ENCODE data around the gene MRPS9.

MRPS9 gene

GRCh38 chr2:105037572-105038382, at the start of gene MRPS9:
Gene MRPS9 (plus strand): TSS chr2:105038069. CDS start chr2:105038093, 24 bp downstream.
- peak; percentile 98 for DNase-seq (ENCODE audit: low spot score)

DNA sequence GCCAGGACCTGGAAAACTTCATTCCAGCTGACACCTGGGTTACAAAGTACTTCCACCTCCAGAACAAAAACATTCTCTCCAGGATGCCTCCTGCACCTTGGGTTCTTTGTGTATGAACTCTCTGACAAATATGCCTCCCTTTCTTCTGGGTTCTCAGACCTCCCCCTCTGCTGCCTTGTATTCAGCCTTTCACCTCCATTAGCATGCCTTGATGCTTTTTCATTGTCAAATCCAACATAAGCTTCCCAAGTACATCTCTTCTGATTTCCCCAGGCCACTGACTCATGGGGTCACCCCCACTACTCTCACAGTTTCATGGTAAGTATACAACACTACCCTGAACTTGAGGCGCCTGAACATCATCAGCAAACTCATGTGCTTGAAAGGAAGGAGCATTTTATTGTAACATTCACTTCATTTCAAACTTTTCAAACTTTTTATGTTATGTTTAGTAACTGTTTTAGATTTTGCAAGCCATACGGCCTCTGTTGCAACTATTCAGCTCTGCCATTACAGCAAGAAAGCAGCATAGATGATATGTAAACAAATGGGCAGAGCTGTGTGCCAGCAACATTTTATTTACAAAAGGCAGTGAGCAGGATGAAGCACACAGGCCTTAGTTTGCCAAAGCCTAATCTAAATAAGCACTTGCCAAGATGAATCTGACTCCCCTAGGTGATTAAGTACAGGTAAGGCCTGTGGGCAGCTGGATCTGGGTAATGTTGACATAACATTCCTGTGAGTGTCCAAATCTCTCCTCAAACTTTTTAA, 32.5 kb upstream of the MRPS9 start:
- DNase-seq (ENCODE audit: low spot score): no peak

- DNase-seq (ENCODE audit: low spot score): no peak
These were observed 30.5 kb upstream of the MRPS9 start for GRCh38 chr2:105007367-105007766.

DNA sequence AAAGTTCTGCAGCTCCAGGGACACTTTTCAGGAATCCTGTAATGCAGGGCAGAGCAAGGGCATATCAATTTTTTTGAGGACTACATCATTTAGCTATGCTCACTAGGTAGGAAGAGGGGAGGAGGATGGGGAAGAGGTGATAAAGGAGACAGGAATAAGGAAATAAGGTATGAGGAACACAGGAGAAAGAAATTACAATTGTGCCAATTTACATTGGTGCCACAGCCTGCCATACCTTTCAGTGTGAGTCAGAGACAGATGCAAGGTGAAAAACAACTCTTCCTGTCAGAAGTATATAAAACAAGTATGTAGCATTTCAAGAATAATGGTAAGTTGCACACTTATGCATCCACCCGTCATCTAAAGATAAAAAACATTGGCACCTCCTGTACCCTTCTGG, 5.4 kb upstream of the MRPS9 start:
- no peak for DNase-seq (ENCODE audit: low spot score)

DNA sequence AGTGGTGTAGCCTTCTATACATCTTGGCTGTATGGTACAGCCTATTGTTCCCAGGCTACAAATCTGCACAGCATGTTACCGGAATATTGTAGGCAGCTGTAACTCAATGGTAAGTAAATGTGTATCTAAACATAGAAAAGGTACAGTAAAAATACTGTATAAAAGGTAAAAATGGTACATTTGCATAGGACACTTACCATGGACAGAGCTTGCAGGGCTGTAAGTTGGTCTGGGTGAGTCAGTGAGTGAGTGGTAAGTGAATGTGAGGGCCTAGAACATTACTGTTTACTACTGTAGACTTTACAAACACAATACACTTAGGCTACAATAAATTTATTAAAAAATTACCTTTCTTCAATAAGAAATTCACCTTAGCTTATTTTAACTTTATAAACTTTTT, 3.7 kb upstream of the MRPS9 start:
- DNase-seq (ENCODE audit: low spot score): no peak

DNA sequence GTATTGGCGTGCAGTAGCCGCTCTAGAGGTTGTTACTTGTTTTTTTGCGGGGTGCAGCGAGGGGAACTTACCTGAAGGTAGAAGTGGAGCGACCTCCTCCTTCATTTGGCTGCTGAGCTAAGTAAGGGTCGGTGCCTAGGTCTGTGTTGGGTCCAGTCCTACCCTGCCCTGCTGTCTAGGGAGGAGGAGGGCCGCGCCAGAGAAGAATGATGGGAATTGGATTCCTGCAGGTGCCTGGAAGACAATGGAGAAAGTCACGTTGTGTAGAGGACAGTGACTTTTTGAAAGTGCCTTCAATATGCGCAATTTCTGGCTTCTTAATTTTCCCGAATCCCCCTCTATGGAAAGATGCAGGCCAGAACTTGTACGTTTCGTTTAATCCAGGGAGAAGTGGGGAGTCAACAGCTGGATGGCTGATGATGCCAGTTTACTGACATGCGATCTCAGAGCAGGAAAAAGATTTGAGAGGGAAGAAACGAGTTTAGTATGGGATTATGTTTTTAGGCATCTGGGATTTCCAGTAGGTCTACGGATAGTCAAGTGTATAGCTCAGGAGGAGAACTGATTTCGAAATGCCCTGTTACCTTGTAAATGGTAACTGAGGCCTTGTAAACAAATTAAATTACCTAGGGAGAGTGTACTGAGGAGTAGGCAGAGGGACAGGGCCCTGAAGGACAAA, 653 bp downstream of the MRPS9 start:
- DNase-seq (ENCODE audit: low spot score): no peak

GRCh38 chr2:105039559-105039958, 1.7 kb downstream of the MRPS9 start:
- no peak for DNase-seq (ENCODE audit: low spot score)

DNA sequence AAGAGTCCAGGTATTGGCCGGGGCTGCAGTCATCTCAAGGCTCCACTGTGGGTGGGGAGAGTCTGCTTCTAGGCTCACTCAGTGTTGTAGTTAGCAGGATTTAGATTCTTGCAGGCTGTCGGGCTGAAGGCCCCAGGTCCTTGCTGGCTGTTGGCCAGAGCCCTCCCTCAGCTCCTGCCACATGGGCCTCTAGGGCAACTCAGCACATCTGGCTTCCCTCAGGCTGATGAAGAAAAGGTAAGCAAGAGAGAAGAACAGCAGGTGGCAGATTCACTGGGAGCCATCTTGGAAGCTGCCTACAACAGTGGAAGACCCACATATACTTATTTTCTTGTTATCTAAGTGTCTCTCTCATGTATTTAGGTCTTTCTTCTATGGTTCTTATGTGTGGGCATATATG, 4.3 kb downstream of the MRPS9 start:
- peak; percentile 55 for DNase-seq (ENCODE audit: low spot score)

DNA sequence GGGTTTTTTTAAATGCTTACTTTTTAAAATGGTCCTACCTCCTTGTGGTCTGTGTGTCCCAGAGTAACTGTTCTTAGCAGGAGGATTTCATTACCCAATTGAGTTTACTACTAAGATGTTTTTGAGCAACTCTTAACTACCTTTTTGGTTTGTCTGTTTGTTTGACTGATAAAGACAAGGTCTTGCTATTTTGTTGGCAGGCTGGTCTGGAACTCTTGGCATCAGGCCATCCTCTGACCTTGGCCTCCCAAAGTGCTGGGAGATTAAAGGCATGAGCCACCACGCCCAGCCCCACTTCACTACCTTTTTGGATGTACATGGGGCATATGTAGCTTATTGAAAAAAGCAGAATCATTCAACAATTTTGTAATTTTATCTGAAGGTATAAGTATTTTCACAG, 14.9 kb downstream of the MRPS9 start:
- DNase-seq (ENCODE audit: low spot score): peak; percentile 91

GRCh38 chr2:105055613-105056012, 17.7 kb downstream of the MRPS9 start:
- no peak for DNase-seq (ENCODE audit: low spot score)

GRCh38 chr2:105056245-105056644, 18.4 kb downstream of the MRPS9 start:
- no peak for DNase-seq (ENCODE audit: low spot score)

GRCh38 chr2:105057005-105057404, 19.1 kb downstream of the MRPS9 start:
- DNase-seq (ENCODE audit: low spot score): no peak

GRCh38 chr2:105061560-105061959, 23.7 kb downstream of the MRPS9 start:
- no peak for DNase-seq (ENCODE audit: low spot score)

GRCh38 chr2:105062158-105062557, 24.3 kb downstream of the MRPS9 start:
- peak; percentile 23 for DNase-seq (ENCODE audit: low spot score)

DNA sequence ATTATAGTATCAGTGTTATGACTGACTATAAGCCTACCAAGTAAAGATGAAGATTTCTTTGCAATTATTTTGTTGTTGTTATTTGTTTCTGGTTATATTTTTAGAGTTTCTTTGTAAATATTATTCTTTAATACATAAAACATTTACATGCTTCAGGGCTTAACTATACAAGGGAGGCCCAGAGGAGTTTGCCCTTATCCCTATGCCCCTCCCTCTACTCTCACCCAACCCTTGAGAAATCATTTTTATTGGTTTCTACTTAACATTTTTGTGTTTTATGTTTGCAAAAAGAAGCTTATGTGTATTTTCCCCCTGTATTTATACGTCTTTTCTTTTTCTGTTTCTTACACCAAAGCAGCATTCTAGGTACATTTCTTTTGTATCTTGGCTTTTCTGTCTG, 30.5 kb downstream of the MRPS9 start:
- DNase-seq (ENCODE audit: low spot score): no peak

DNA sequence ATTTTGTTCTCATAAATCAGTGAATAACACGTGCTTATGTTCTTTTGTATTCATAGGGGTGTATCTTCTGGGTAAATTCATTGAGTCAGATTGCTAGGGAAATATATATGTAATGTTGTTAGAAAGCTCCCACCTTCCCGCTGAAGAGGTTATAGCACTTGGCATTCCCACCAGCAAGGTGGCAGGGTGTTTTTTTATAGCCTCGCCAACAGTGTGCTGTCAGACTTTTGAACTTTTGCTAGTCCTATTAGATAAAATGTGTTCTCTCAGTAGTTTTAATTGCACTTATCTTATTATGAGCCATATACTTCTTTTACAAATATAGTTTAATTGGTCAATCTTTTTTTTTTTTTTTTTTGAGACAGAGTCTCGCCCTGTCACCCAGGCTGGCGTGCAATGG, 31.0 kb downstream of the MRPS9 start:
- DNase-seq (ENCODE audit: low spot score): no peak

DNA sequence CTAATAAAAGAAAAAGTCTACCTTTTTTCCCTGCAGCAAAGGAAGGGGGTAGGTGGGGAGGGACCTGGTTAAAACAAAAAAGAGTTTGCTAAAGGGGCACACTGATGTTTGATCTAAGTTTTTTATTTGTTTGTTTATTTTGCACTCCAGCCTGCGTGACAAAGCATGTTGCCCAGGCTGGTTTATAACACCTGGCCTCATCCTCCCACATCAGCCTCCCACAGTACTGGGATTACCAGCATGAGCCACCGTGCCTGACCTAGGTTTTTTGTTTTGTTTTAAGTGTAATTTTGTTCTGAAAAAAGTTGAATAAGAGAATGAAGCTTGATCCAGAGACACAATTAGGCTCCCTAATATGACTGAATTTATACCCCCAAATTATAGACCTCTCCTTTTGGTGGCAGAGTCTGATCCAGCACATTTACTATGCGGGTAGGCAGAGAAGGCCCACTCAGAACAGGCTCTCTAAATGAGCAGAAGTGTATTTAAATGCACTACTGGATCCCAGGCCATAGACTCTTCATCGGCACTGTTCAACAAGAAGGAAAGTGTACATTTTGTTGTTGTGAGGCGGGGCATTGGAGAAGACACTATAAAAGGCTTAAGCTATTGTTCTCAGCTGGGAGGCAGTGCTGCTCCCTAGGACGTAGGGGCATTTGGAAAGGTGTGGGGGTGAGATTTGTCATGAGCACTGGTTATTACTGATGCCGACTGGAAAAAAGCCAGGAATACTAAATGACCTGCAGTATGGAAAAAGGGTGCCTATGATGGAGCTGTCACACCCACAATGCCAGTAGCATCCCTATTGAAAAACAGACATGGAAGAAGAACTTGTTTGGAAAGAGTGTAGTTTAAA, 32.4 kb downstream of the MRPS9 start:
- no peak for DNase-seq (ENCODE audit: low spot score)

DNA sequence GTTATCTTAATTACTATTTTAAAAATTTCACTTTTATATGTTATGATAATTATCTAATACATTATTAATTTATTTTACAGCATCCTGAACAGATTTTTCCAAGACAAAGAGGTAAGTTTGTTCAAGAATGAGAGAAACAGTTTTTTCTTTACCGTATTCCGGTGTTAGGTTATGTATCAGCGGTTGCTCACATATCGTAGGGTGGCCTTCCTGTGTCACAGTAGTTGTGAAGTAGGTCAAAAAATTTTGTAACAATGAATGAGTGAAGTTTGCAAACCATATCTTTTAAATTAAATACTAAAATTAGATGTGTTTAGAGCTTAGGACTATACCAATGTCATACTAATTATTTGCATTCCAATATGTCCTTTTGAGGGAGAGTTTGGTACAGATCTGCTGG, 33.5 kb downstream of the MRPS9 start:
- no peak for DNase-seq (ENCODE audit: low spot score)

GRCh38 chr2:105072039-105072438, 34.2 kb downstream of the MRPS9 start:
- no peak for DNase-seq (ENCODE audit: low spot score)

GRCh38 chr2:105073591-105073990, 35.7 kb downstream of the MRPS9 start:
- DNase-seq (ENCODE audit: low spot score): no peak

- DNase-seq (ENCODE audit: low spot score): no peak
These were observed 38.3 kb downstream of the MRPS9 start for GRCh38 chr2:105076121-105076520.
